ENCODE data around the gene HOOK1. TPM values are rescaled to one million over a fixed set of nuclear protein-coding genes. Genes with fewer than 3 reads are reported as not detected.

HOOK1 gene
- total RNA-seq, 1 experiment from 2014 or later = 33.8 TPM

DNA sequence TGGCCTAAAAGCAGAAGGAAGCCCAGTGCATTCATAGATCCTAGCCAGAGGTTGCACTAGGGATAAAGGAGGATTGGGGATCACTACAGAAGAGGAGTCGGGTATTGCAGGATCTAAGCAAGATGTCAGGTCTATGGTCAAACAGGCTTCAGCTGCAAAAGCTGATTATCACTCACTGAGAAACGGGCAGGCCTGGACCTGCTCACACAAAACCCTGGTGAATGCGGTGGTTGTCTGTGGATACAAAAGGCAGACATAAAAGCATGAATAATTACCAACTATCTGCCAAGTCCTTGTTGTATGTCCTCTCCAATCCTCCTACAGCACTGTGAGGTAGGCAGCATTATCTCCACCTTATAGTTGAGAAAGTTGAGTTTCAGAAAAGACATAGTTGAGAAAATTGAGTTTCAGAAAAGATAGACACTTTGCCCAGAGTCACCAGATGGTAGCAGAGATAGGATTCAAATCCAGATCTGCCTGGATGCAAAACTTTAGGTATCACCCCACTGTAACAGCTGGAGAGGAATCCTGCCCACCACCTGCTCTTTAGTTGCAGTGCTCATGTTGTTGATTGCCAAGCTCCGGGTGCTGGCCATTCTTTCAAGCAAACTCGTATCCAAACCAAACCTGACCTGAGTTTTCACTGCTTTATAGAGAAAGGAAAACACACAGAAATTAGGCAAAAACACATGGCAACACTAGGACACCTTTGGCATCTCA is 49.6 kb upstream of the HOOK1 start (continued):
- TF ChIP-seq, protein P1, sequence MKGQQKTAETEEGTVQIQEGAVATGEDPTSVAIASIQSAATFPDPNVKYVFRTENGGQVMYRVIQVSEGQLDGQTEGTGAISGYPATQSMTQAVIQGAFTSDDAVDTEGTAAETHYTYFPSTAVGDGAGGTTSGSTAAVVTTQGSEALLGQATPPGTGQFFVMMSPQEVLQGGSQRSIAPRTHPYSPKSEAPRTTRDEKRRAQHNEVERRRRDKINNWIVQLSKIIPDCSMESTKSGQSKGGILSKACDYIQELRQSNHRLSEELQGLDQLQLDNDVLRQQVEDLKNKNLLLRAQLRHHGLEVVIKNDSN (CRISPR knock-in tag; IDR thresholded peaks at IDR 0.05) = no peak

DNA sequence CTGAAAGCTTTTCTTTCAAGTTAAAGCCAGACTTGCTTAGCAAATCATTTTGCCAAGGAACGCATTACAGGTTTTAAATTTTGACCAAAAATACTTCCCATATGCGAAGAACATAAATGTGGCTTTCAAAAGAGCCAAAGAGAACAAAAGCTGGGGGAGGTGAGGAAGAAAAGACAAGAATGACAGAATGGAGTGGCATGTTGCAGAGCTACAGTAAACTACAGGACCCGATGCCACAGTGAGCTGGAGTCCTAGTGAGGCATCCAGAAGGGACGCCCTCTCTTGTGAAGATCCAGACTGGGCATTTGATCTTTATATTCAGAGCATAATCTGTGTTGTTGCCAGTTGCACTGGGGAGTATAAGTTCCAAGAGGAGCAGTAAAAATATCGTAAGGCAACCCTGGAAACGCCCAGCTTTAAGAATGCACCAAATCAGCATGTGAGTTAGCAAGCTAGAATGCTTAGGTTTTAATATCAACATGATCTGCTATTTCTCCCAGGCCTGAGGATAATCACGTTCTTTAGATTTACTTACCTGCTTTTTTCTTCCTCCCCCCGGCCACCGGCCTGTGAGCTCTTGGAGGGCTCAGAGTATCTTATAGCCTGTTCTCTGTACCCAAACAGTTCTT is 48.4 kb upstream of the HOOK1 start:
- Mint-ChIP-seq H3K4me1 (peaks cover 16% of the 10 kb centered on the region), H3K27ac (no peak overlapping the region), H3K27me3 (ENCODE audit: low read depth) (no peaks in the 10 kb centered on the region), H3K9me3 (no peaks in the 10 kb centered on the region), H3K36me3 (no peaks in the 10 kb centered on the region), H3K4me3 (no peak overlapping the region)
- ATAC-seq (no peak), DNase-seq (ENCODE audit: low spot score) (no peak)
- TF ChIP-seq GABPB1 (CRISPR knock-in tag; IDR thresholded peaks at IDR 0.05) = no peak
- TF ChIP-seq, protein P2, sequence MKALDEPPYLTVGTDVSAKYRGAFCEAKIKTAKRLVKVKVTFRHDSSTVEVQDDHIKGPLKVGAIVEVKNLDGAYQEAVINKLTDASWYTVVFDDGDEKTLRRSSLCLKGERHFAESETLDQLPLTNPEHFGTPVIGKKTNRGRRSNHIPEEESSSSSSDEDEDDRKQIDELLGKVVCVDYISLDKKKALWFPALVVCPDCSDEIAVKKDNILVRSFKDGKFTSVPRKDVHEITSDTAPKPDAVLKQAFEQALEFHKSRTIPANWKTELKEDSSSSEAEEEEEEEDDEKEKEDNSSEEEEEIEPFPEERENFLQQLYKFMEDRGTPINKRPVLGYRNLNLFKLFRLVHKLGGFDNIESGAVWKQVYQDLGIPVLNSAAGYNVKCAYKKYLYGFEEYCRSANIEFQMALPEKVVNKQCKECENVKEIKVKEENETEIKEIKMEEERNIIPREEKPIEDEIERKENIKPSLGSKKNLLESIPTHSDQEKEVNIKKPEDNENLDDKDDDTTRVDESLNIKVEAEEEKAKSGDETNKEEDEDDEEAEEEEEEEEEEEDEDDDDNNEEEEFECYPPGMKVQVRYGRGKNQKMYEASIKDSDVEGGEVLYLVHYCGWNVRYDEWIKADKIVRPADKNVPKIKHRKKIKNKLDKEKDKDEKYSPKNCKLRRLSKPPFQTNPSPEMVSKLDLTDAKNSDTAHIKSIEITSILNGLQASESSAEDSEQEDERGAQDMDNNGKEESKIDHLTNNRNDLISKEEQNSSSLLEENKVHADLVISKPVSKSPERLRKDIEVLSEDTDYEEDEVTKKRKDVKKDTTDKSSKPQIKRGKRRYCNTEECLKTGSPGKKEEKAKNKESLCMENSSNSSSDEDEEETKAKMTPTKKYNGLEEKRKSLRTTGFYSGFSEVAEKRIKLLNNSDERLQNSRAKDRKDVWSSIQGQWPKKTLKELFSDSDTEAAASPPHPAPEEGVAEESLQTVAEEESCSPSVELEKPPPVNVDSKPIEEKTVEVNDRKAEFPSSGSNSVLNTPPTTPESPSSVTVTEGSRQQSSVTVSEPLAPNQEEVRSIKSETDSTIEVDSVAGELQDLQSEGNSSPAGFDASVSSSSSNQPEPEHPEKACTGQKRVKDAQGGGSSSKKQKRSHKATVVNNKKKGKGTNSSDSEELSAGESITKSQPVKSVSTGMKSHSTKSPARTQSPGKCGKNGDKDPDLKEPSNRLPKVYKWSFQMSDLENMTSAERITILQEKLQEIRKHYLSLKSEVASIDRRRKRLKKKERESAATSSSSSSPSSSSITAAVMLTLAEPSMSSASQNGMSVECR (CRISPR knock-in tag; IDR thresholded peaks at IDR 0.05; ENCODE audit: borderline replicate concordance) = no peak
- TF ChIP-seq, protein P3, sequence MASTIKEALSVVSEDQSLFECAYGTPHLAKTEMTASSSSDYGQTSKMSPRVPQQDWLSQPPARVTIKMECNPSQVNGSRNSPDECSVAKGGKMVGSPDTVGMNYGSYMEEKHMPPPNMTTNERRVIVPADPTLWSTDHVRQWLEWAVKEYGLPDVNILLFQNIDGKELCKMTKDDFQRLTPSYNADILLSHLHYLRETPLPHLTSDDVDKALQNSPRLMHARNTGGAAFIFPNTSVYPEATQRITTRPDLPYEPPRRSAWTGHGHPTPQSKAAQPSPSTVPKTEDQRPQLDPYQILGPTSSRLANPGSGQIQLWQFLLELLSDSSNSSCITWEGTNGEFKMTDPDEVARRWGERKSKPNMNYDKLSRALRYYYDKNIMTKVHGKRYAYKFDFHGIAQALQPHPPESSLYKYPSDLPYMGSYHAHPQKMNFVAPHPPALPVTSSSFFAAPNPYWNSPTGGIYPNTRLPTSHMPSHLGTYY (CRISPR knock-in tag; IDR thresholded peaks at IDR 0.05) = no peak
- TF ChIP-seq NR3C1 (CRISPR knock-in tag; conservative IDR thresholded peaks at IDR 0.05; ENCODE audit: low read depth) = no peak
- TF ChIP-seq, protein P4, sequence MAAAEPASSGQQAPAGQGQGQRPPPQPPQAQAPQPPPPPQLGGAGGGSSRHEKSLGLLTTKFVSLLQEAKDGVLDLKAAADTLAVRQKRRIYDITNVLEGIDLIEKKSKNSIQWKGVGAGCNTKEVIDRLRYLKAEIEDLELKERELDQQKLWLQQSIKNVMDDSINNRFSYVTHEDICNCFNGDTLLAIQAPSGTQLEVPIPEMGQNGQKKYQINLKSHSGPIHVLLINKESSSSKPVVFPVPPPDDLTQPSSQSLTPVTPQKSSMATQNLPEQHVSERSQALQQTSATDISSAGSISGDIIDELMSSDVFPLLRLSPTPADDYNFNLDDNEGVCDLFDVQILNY (CRISPR knock-in tag; IDR thresholded peaks at IDR 0.05) = no peak
- no peak for TF ChIP-seq ZNF416 (CRISPR knock-in tag; IDR thresholded peaks at IDR 0.05)
- no peak for TF ChIP-seq RORB (CRISPR knock-in tag; IDR thresholded peaks at IDR 0.05)
- no peak for TF ChIP-seq NR2C2 (CRISPR knock-in tag; IDR thresholded peaks at IDR 0.05)
- POLR2A ChIA-PET = interaction anchor here (0.9 kb wide), 1 partner anchor 87 kb away, joined by 4 read pairs; no protein-coding TSS in a partner anchor
- CTCF ChIA-PET = interaction anchor here (1.2 to 1.9 kb wide), 2 partner anchors 11 to 68 kb away, joined by 3 to 6 read pairs; no protein-coding TSS in a partner anchor

DNA sequence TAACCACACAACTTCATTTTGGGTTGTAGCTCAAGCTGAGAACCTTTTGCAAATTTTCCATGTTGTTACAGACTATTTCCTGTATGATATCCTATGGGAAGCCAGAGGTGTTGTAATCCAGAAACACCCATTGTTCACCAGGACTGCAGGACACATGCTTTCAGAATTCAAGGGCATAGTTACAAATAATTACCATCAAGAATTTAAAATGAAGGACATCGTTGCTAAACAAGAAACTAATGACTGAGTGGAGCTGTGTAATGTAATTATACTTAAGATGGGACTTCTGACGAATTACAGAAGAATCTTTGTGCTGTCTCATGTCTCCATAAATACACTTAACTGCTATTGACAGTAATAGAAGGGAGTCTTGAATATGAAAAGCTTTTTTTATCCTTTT is 47.6 kb upstream of the HOOK1 start:
- CTCF ChIA-PET = interaction anchor here (1.1 to 1.7 kb wide), 2 partner anchors 50 to 180 kb away, joined by 3 to 4 read pairs; no protein-coding TSS in a partner anchor
- no peak for ATAC-seq
- peaks cover 16% of the 10 kb centered on the region for H3K4me1 Mint-ChIP-seq
- H3K36me3 Mint-ChIP-seq = no peaks in the 10 kb centered on the region
- H3K27ac Mint-ChIP-seq = no peak overlapping the region
- TF ChIP-seq, protein P5, sequence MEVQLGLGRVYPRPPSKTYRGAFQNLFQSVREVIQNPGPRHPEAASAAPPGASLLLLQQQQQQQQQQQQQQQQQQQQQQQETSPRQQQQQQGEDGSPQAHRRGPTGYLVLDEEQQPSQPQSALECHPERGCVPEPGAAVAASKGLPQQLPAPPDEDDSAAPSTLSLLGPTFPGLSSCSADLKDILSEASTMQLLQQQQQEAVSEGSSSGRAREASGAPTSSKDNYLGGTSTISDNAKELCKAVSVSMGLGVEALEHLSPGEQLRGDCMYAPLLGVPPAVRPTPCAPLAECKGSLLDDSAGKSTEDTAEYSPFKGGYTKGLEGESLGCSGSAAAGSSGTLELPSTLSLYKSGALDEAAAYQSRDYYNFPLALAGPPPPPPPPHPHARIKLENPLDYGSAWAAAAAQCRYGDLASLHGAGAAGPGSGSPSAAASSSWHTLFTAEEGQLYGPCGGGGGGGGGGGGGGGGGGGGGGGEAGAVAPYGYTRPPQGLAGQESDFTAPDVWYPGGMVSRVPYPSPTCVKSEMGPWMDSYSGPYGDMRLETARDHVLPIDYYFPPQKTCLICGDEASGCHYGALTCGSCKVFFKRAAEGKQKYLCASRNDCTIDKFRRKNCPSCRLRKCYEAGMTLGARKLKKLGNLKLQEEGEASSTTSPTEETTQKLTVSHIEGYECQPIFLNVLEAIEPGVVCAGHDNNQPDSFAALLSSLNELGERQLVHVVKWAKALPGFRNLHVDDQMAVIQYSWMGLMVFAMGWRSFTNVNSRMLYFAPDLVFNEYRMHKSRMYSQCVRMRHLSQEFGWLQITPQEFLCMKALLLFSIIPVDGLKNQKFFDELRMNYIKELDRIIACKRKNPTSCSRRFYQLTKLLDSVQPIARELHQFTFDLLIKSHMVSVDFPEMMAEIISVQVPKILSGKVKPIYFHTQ (CRISPR knock-in tag; IDR thresholded peaks at IDR 0.05) = no peak
- no peak for TF ChIP-seq ZNF263 (CRISPR knock-in tag; IDR thresholded peaks at IDR 0.05; ENCODE audit: low read depth)
- POLR2A ChIA-PET = no interaction called here
- H3K9me3 Mint-ChIP-seq = no peaks in the 10 kb centered on the region
- no peak for DNase-seq (ENCODE audit: low spot score)
- H3K27me3 Mint-ChIP-seq (ENCODE audit: low read depth) = no peaks in the 10 kb centered on the region
- no peak overlapping the region for H3K4me3 Mint-ChIP-seq
